G401 (cell line): Measurements from ENCODE around the gene CAPN12. TPM values are rescaled to one million over a fixed set of nuclear protein-coding genes. Genes with fewer than 3 reads are reported as not detected.
"Not testable (repeated sequence)": the region's sequence is repeated elsewhere in the genome, so short reads cannot be mapped to it uniquely, and the experiment has no call there.

Experiments
- DNase-seq: peaks from one replicate; pipeline ENCODE4 v3.0.0-alpha.2; 2015; ENCODE audit warnings: low spot score
- in situ Hi-C: cut with HindIII; loops from 2 replicates; pipeline ENCODE4 v1.10.0; 2016; ENCODE audit warnings: low sequenced_read_pairs, mixed read lengths
- total RNA-seq: library from RNA; depleted of rRNA; stranded (reverse); fragments of >200 nt; shearing (Covaris generic); gene quantifications from 2 replicates; pipeline ENCODE4 v1.2.3, GENCODE V29; 2014

The CAPN12 gene
- total RNA-seq, 1 experiment from 2014 or later: 5.3 TPM

GRCh38 chr19:38771569-38771968, 27.3 kb upstream of the CAPN12 start:
- DNase-seq, in situ Hi-C loops: not testable (repeated sequence)

DNA sequence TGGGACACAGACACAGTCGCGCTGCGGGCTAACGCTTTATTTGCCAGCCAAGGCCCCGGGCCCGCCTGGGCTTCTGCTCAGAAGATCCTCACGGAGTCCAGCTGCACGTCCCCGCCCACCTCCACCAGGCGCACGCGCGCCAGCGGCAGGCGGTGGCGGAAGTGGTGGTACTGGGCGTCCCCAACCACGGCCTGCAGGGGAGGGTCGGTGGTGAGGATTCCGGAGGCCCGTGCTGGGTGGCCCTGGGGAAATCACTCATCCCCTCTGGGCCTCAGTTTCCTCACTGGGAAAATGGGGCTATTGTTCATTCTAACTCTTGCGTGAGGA, 26.6 kb upstream of the CAPN12 start:
- in situ Hi-C loops, DNase-seq: not testable (repeated sequence)

DNA sequence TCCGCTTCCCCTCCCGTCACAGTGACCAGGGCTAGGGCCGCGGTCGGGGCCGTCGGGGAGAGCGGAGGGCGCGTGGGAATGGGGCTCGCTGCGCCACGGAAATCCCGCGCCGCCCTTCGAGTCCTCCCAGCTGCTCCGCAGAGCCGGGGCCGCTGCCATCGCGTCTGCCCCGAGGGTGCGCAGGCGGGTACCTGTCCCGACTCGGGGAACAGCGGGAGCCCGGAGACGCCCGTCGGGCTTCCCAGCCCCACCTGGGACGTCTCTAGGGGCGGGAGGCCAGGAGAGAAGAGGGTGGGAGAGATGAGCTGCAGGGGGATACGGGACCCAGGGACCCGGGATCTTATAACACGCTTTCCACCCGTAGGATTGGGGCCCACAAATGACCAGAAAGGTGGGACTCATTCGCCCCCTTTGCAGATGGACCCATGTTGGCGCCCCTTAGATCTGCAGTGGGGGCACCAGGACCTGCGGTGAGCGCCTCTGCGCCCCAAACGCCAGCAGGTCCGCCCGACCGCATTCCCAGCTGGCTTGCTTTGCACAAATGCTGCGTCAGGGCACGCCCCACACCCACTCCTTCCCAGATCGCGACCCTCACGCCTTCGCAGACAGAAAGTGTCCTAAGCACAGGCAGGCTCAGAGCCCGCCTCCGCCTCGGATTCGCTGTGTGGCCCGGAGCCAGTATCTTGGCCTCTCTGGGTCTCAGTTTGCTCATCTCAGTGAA, 26.1 kb upstream of the CAPN12 start:
- in situ Hi-C loops, DNase-seq: not testable (repeated sequence)

- in situ Hi-C loops: no loop called here
- no peak for DNase-seq
Measured at GRCh38 chr19:38769635-38770211, 25.4 kb upstream of the CAPN12 start.

- no peak for DNase-seq
- in situ Hi-C loops: no loop called here
Measured at GRCh38 chr19:38766276-38767047, 22.2 kb upstream of the CAPN12 start.

DNA sequence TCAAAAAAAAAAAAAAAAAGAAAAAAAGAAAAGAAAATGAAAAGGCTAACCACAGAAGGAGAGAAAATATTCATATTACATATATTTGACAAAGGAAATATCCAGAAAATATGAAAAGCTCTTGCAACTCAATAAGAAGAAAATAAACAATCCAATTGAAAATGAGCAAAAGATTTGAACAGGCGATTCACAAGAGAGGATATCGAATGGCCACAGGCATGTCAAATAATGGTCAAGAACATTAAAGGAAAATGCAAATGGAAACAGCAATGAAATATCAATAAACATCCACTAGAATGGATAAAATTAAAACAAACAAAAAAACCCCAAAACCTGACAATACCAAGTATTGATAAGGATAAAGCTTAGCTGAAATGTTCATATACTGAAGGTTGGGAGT, 20.9 kb upstream of the CAPN12 start:
- in situ Hi-C loops: no loop called here
- no peak for DNase-seq

DNA sequence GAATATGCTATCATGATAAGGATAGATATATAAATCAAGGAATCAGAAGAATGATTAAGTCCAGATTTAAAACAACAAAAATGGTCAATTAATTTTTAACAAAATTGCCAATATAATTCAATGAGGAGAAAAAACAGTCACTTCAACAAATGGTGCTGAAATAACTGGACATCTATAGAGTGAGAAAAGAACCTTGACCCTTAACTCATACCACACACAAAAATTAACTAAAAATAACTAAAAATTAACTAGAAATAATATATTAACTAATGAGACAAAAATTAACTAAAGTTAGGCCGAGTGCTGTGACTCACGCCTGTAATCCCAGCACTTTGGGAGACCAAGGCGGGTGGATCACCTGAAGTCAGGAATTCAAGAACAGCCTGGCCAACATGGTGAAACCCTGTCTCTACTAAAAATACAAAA, 19.5 kb upstream of the CAPN12 start:
- no peak for DNase-seq
- in situ Hi-C loops: no loop called here

- in situ Hi-C loops, DNase-seq: not testable (repeated sequence)
Measured at GRCh38 chr19:38761884-38762389, 17.7 kb upstream of the CAPN12 start.

GRCh38 chr19:38760805-38761517, 16.7 kb upstream of the CAPN12 start:
- DNase-seq, in situ Hi-C loops: not testable (repeated sequence)

DNA sequence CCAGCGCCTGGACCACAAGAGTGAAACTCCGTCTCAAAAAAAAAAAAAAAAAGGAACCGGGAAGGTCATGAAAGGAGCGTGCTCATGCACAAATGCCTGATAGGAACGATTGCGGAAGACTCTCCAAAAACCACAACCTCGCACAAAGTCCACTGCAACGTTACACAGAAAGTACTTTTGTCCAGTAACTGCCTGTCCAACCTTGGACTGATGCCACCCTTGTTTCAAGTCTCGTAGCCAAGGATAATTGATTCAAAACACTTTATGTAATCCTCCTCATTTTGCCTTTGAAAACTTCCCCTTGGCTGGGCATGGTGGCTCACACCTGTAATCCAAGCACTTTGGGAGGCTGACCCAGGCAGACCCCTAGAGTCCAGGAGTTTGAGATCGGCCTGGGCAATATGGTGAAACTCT, 15.3 kb upstream of the CAPN12 start:
- no peak for DNase-seq
- in situ Hi-C loops: no loop called here

- in situ Hi-C loops, DNase-seq: not testable (repeated sequence)
Measured at GRCh38 chr19:38754196-38754595, 9.9 kb upstream of the CAPN12 start.

DNA sequence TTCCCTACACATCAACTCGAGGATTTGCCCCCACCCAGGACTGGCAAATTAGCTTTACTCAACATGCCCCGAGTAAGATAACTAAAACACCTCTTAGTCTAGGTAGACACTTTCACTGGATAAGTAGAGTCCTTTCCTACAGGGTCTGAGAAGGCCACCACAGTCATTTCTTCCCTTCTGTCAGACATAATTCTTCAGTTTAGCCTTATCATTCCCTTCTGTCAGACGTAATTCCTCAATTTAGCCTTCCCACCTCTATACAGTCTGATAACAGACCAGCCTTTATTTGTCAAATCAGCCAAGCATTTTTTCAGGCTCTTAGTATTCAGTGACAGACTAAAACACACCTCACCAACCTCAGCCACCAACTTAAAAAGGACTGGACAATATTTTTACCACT, 9.5 kb upstream of the CAPN12 start:
- in situ Hi-C loops, DNase-seq: not testable (repeated sequence)

DNA sequence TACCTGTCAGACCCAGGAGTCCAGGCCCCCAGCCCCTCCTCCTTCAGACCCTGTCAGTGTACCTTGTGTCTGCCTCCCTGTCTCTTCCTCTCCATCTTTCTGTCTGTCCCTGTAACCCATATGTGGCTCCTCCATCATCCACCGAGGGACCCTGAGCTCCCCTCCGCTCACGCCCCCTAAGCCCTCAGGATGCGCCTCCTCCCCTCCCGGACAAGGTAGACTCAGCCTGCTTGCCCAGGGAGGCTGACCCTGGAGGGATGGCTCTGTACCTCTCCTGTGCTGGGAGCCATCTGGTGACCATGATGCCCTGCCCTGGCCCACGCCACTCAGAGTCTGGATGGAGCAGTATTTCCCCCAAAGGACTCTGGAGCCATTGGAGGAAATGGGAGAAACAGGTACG, 1.0 kb upstream of the CAPN12 start:
- no peak for DNase-seq

DNA sequence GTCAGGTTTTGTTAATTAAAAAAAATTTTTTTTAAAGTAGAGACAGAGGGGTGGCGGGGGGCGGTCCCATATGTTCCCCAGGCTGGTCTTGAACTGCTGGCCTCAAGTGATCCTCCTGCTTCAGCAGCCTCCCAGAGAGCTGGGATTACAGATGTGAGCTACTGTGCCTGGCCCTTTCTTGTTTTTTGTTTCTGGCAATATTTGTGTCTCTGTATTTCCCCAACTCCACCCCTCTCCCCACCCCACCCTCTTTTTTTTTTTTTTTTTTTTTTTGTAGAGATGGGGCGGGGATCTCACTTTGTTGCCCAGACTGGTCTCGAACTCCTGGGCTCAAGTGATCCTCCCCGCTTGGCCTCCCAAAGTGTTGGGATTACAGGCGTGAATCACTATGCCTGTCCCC, 600 bp upstream of the CAPN12 start:
- no peak for DNase-seq
- in situ Hi-C loops: no loop called here

More for the DNA sequence above, 1.0 kb upstream of the CAPN12 start:
- in situ Hi-C loops: no loop called here

DNA sequence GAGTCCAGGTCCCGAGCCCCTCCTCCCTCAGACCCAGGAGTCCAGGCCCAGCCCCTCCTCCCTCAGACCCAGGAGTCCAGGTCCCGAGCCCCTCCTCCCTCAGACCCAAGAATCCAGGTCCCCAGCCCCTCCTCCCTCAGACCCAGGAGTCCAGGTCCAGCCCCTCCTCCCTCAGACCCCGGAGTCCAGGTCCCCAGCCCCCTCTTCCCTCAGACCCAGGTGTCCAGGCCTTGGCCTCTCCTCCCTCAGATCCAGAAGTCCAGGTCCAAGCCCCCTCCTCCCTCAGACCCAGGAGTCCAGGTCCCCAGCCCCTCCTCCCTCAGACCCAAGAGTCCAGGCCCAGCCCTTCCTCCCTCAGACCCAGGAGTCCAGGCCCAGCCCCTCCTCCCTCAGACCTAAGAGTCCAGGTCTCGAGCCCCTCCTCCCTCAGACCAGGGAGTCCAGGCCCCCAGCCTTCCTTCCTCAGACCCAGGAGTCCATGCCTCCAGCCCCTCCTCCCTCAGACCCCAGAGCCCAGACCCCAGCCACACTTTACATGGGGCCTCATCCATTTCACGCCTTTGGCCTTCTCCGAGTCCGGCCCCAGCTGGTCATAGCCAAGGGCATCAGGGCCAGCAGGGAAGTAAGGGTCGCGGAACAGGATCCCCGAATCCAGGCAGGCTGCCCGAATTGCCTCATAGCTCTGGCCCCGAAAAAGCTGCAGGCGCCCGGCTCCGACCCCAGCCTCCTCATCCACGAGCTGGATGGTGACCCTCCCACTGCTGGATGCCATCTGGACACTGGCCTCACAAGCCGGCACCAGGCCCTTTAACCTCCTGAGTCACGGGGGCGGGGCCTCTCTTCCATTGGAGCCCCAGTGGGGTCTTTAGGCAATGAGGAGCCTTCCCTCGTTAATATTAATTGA, 628 bp downstream of the CAPN12 start:
- DNase-seq: no peak
- in situ Hi-C loops: no loop called here

DNA sequence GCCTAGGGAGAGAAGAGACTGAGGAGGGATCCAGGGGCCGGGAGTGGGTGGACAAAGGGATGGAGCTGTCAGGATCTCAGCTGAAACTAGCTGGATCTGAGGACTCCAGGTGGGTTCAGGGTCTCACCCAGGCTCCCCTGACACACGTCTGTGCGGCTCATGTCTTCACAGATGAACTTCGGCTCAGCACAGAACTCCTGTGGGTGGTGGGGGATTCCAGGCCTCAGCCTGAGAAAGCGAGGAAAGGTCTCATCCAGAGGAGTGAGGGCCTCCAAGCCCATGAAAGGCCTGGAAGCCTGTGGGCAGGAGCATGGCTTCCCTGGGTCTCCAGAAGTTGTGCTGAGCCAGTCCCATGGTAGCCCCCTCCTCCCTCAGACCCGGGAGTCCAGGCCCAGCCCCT, 1.4 kb downstream of the CAPN12 start:
- in situ Hi-C loops: no loop called here
- no peak for DNase-seq

DNA sequence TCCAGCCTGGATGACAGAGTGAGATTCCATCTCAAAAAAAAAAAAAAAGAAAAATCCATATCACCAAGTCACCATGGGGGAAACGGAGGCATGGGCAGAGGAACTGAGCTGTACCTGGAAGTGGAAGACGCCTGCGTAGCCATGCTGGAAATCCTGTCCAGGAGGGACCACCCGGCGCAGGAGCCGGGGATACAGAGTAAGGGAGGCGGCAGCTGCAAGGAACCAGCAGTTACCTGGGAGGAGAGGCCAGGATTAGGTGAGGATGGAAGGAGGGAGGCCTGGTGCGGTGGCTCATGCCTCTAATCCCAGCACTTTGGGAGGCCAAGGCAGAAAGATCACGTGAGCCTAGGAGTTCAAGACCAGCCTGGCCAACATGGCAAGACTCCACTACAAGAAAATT, 2.0 kb downstream of the CAPN12 start:
- in situ Hi-C loops: no loop called here
- DNase-seq: no peak

DNA sequence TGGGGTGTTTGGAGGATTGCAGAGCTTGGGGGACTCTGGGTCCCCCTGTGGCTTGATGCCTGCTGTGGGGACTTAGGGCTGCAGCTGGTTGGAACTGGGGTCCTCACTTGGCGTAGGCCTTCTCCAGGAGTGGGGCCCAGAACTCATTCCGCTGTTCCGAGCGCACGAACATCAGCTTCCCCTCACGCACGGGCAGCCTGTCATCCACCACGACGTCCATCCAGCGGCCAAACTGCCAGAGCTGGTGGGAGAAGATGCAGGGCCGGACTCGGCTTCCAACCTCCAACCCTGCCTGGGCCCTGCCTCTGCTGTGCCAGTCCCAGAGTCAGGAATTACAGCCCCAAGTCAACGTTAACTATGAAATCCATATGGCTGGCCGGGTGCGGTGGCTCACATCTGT, 2.6 kb downstream of the CAPN12 start:
- in situ Hi-C loops: no loop called here
- DNase-seq: no peak

GRCh38 chr19:38740932-38741331, 3.3 kb downstream of the CAPN12 start:
- no peak for DNase-seq
- in situ Hi-C loops: no loop called here
